Epithelial cell of proximal tubule (primary cell): ENCODE measurements around the gene DNAJC25. TPM values are rescaled to one million over a fixed set of nuclear protein-coding genes. Genes with fewer than 3 reads are reported as not detected.
A peak's percentile ranks its signal among the peaks of the same experiment; 100 is the strongest.

Experiments
- DNase-seq: peaks from one replicate; pipeline ENCODE4 v3.0.0-alpha.2; 2011; ENCODE audit warnings: low read depth
- H3K4me3 ChIP-seq: 2 replicates; pipeline ENCODE4 v1.5.1; 2011; ENCODE audit warnings: low read depth, mild to moderate bottlenecking, low read length
- total RNA-seq: library from RNA; depleted of rRNA; stranded (reverse); fragments of >200 nt; gene quantifications from 2 replicates; pipeline ENCODE4 v1.2.3, GENCODE V29; 2015
- TF ChIP-seq, protein P1 (sequence below): conservative IDR thresholded peaks from 2 replicates; pipeline ENCODE4 v1.5.1; 2012; ENCODE audit warnings: low read depth, mild to moderate bottlenecking, low read length

Gene DNAJC25
- total RNA-seq: 7.1 and 7.6 TPM in 2 replicates

- DNase-seq: peak; percentile 91
- TF ChIP-seq, protein P1, sequence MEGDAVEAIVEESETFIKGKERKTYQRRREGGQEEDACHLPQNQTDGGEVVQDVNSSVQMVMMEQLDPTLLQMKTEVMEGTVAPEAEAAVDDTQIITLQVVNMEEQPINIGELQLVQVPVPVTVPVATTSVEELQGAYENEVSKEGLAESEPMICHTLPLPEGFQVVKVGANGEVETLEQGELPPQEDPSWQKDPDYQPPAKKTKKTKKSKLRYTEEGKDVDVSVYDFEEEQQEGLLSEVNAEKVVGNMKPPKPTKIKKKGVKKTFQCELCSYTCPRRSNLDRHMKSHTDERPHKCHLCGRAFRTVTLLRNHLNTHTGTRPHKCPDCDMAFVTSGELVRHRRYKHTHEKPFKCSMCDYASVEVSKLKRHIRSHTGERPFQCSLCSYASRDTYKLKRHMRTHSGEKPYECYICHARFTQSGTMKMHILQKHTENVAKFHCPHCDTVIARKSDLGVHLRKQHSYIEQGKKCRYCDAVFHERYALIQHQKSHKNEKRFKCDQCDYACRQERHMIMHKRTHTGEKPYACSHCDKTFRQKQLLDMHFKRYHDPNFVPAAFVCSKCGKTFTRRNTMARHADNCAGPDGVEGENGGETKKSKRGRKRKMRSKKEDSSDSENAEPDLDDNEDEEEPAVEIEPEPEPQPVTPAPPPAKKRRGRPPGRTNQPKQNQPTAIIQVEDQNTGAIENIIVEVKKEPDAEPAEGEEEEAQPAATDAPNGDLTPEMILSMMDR: no peak
- peak within 1 kb of the TSS; percentile 96 for H3K4me3 ChIP-seq
Measured at GRCh38 chr9:111631214-111631971, at the start of gene DNAJC25. Gene DNAJC25, plus strand, starts transcription at chr9:111631334. Its CDS starts 74 bp downstream, at chr9:111631408.

DNA sequence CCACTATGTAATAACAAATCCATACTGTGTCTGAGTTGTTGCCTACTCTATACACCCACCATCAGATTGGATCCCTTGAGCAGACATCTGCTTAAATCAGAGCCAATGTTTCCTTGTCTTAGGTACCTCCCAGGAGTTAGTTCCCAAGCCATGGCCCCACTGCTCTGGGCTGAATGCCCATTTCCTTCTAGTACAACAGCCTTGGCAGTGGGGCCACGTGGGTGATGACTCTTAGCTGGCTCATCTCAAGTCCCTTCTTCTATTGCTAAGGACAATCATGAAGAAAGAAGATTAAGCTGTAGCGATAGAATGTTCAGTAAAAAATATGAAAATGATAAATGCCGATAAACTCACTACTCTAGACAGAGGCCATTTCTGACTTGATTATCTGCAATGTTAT, 48.2 kb upstream of the DNAJC25 start:
- TF ChIP-seq, protein P1: no peak
- no peak for DNase-seq

DNA sequence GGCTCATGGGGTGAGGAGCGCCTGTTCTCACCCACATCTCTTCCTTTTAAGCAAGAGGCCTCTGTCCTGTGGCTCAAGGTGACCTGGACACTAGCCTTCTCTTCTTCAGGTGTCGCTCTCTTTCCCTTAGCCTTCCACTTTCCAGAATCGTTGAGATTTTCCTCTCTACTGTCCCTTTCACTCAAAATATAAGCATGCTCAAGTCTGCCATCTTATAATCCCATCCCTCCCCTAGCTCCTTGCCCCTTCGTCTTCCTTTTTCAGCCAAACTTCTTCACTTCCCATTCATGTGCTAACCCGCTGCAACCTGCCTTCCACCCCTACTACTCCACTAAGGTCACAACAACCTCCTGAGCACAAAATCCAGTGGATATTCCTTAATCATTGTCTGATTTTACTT, 44.8 kb upstream of the DNAJC25 start:
- TF ChIP-seq, protein P1: no peak
- no peak overlapping the region for H3K4me3 ChIP-seq
- no peak for DNase-seq

More for the DNA sequence above, 48.2 kb upstream of the DNAJC25 start:
- H3K4me3 ChIP-seq: no peak overlapping the region

- DNase-seq: no peak
Measured at GRCh38 chr9:111588846-111589245, 42.3 kb upstream of the DNAJC25 start.

GRCh38 chr9:111597852-111598732, 33.0 kb upstream of the DNAJC25 start:
- no peak for DNase-seq
- H3K4me3 ChIP-seq: peak overlapping the region; percentile 84
- TF ChIP-seq, protein P1: peak; percentile 81

More at GRCh38 chr9:111588846-111589245, 42.3 kb upstream of the DNAJC25 start:
- no peak overlapping the region for H3K4me3 ChIP-seq
- TF ChIP-seq, protein P1: no peak

DNA sequence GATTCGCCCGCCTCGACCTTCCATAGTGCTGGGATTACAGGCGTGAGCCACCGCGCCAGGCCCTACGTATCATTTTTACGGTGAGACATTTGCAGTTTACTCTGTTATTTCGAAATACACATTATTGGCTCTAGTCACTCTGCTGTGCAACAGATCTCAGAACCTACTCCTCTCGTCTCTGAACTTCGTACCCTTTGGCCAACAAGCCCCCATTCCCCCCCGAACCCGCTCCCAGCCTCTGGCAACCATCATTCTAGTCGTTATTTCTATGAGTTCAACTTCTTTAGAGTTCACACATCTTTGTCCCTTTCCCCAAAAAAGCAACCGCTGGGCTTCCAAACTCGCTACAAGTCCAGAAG, 32.4 kb upstream of the DNAJC25 start:
- TF ChIP-seq, protein P1: no peak
- H3K4me3 ChIP-seq: peak overlapping the region; percentile 84
- DNase-seq: no peak
